ENCODE results near the gene REV3L.

DNA sequence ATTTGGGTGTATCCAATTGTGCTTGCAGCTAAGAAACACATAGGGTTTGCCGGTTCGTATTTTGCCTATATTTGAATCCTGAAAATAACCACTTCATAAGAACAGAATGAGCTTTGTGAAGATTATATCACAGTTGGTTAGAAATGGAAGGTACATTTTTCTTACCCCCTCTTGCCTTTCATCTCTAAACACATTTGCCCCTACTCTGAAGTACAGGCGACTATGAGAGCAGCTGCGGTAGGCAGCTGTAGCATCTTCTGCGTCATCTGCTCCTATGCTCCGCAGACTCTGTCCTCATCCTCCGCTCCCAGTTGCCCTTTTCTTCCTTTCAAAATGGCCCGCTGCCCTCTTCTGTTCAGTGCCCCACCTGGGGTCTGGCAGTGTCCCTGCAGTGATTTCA lies 47.6 kb upstream of the REV3L start:
- TF ChIP-seq, protein P1, sequence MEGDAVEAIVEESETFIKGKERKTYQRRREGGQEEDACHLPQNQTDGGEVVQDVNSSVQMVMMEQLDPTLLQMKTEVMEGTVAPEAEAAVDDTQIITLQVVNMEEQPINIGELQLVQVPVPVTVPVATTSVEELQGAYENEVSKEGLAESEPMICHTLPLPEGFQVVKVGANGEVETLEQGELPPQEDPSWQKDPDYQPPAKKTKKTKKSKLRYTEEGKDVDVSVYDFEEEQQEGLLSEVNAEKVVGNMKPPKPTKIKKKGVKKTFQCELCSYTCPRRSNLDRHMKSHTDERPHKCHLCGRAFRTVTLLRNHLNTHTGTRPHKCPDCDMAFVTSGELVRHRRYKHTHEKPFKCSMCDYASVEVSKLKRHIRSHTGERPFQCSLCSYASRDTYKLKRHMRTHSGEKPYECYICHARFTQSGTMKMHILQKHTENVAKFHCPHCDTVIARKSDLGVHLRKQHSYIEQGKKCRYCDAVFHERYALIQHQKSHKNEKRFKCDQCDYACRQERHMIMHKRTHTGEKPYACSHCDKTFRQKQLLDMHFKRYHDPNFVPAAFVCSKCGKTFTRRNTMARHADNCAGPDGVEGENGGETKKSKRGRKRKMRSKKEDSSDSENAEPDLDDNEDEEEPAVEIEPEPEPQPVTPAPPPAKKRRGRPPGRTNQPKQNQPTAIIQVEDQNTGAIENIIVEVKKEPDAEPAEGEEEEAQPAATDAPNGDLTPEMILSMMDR (IDR thresholded peaks at IDR 0.05; ENCODE audit: insufficient read depth, low read depth, low read length) = no peak
- TF ChIP-seq EZH2 (IDR thresholded peaks at IDR 0.05; ENCODE audit: insufficient read depth, low read length) = no peak
